Fibroblast of pulmonary artery (primary cell): ENCODE data around the gene SURF1.
"Not testable (repeated sequence)": the region's sequence is repeated elsewhere in the genome, so short reads cannot be mapped to it uniquely, and the experiment has no call there.

ENCODE experiments used
- DNase-seq: peaks from one replicate; pipeline ENCODE4 v3.0.0-alpha.2; 2010; ENCODE audit warnings: low read depth
- H3K4me3 ChIP-seq: replicated peaks from 2 replicates; pipeline ENCODE4 v1.5.1; 2011; ENCODE audit warnings: low read depth, mild to moderate bottlenecking, control low read depth, low read length, moderate library complexity
- CTCF ChIP-seq: IDR thresholded peaks from 2 replicates; pipeline ENCODE4 v1.5.1; 2011; ENCODE audit warnings: mild to moderate bottlenecking, control low read depth, low read length, inconsistent platforms; ENCODE audit errors: missing control alignments

Gene SURF1

DNA sequence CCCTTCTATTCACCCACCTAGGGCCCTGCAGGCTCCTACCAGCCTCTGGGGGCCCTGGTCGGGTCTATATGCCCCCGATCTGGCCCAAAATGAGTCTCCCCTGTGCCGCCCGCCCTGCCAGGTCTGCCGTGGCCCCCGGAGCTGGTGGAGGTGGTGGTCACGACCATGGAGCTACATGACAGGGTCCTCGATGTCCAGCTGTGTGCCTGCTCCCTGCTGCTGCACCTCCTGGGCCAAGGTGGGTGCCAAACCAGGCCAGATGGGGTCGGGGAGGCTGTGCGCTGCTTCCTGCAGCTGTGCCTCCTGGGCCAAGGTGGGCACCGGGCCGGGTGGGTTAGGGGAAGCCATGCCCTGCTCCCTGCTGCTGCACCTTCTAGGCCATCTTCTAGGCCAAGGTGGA lies 44.0 kb upstream of the SURF1 start:
- no peak overlapping the region for H3K4me3 ChIP-seq
- DNase-seq, result no peak
- TF ChIP-seq CTCF, result no peak

- DNase-seq, result no peak
- no peak for TF ChIP-seq CTCF
Measured at GRCh38 chr9:133397895-133398294, 41.6 kb upstream of the SURF1 start.

DNA sequence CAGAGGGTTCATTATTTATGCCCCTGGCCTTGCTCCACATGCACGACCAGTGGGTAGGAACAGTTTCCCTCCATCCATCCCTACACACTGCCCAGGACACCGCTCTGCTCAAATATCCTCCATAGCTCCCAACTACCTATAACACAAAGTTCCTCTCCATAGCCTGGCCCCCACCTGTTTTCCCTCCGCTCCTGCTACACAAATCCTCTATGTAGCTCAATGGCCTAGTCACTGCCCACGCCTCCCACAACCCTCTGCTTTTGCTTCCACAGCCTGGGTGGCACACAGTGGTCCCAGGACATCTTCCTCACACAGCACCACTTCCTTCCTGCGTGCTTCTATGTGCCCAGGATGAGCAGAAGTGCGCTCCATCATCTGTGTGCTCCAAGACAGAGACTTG lies 41.1 kb upstream of the SURF1 start:
- no peak overlapping the region for H3K4me3 ChIP-seq
- no peak for DNase-seq
- no peak for TF ChIP-seq CTCF

More at GRCh38 chr9:133397895-133398294, 41.6 kb upstream of the SURF1 start:
- no peak overlapping the region for H3K4me3 ChIP-seq

- peak; percentile 37 for TF ChIP-seq CTCF
- peak; percentile 21 for DNase-seq
- no peak overlapping the region for H3K4me3 ChIP-seq
Measured at GRCh38 chr9:133396952-133397351, 40.7 kb upstream of the SURF1 start.

GRCh38 chr9:133394687-133395271 lies 38.5 kb upstream of the SURF1 start:
- no peak for DNase-seq
- no peak for TF ChIP-seq CTCF
- H3K4me3 ChIP-seq, result no peak overlapping the region

DNA sequence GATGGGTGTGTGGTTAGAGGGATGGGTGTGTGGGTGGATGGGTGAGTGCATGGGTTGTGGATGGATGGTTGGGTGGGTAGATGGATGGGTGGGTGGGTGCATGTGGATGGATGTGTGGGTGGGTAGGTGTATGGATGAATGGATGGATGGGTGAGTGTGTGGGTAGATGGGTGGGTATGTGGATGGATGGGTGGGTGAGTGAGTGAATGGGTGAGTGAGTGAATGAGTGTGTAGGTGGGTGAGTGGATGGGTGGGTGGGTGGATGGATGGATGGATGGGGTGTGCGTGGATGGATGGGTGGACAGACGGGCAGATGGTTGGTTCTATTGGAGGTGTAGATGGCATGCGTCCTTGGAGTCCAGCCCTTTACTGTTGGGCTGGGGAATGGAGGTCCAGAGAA lies 37.1 kb upstream of the SURF1 start:
- no peak for DNase-seq
- H3K4me3 ChIP-seq, result no peak overlapping the region
- no peak for TF ChIP-seq CTCF

GRCh38 chr9:133392308-133392707 lies 36.0 kb upstream of the SURF1 start:
- not testable (repeated sequence) for H3K4me3 ChIP-seq, DNase-seq

DNA sequence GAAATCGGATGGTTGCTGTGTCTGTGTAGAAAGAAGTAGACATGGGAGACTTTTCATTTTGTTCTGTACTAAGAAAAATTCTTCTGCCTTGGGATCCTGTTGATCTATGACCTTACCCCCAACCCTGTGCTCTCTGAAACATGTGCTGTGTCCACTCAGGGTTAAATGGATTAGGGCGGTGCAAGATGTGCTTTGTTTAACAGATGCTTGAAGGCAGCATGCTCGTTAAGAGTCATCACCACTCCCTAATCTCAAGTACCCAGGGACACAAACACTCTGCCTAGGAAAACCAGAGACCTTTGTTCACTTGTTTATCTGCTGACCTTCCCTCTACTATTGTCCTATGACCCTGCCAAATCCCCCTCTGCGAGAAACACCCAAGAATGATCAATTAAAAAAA lies 35.2 kb upstream of the SURF1 start:
- not testable (repeated sequence) for DNase-seq, H3K4me3 ChIP-seq
